Heart right ventricle (tissue), 16 donors: Measurements from ENCODE around the gene OXLD1. TPM values are rescaled to one million over a fixed set of nuclear protein-coding genes. Genes with fewer than 3 reads are reported as not detected.
"Not testable (repeated sequence)": the region's sequence is repeated elsewhere in the genome, so short reads cannot be mapped to it uniquely, and the experiment has no call there.

Experiments
- ATAC-seq, 8 donors: fragments of 200-7000 bp; cut with Tn5 transposase; one replicate each; pipeline ENCODE4 v1.9.1; 2020; ENCODE audit warnings: mild to moderate bottlenecking in 8 of 8, moderate library complexity in 8 of 8, moderate number of reproducible peaks in 1 of 8
- DNase-seq, 2 donors: peaks; one replicate each; pipeline ENCODE4 v3.0.0-alpha.2; 2020
- H3K27ac ChIP-seq, 10 donors: fragments of 200-600 bp; sonication (generic) in 2 of 10; one replicate each; pipeline versions ENCODE4 v1.5.0 to v1.8.0; 2020 to 2022; ENCODE audit warnings: mild to moderate bottlenecking in 3 of 10
- H3K27me3 ChIP-seq, 7 donors: fragments of 200-600 bp; one replicate each; pipeline ENCODE4 v1.8.0; 2021 to 2022; ENCODE audit warnings: mild to moderate bottlenecking in 2 of 7
- H3K36me3 ChIP-seq, 9 donors: fragments of 200-600 bp; sonication (generic) in 1 of 9; one replicate each; pipeline versions ENCODE4 v1.5.0 to v1.8.0; 2020 to 2022; ENCODE audit warnings: mild to moderate bottlenecking in 2 of 9
- H3K4me1 ChIP-seq, 9 donors: fragments of 200-600 bp; sonication (generic) in 1 of 9; one replicate each; pipeline versions ENCODE4 v1.5.0 to v1.8.0; 2020 to 2022; ENCODE audit warnings: mild to moderate bottlenecking in 4 of 9
- H3K4me3 ChIP-seq, 10 donors: fragments of 200-600 bp; sonication (generic) in 2 of 10; one replicate each; pipeline versions ENCODE4 v1.5.0 to v1.8.0; 2020 to 2022; ENCODE audit warnings: mild to moderate bottlenecking in 7 of 10, moderate library complexity in 2 of 10
- H3K9me3 ChIP-seq, 11 donors: fragments of 200-600 bp in 10 of 11; sonication (generic) in 2 of 11; one replicate each; pipeline versions ENCODE4 v1.5.0 to v1.8.0; 2013 to 2022; ENCODE audit warnings: mild to moderate bottlenecking in 2 of 11, control low read depth in 1 of 11, moderate library complexity in 1 of 11
- WGBS, 2 donors: extraction: QIAGEN DNeasy Blood & Tissue Kit; methylation state at CpG; one replicate each; pipeline ENCODE4 v1.1.7; 2013; ENCODE audit warnings: inconsistent platforms in 1 of 2; 5-methylcytosine and 5-hydroxymethylcytosine counted together
- intact Hi-C, 10 donors: fragments of 100-400 bp; cut with DNase I; formaldehyde crosslinking; loops; one replicate each; pipeline versions ENCODE4 v1.11.1 to v1.14.2; 2022
- microRNA-seq, 2 donors: library from miRNA; unstranded; fragments of <30 nt; microRNA quantifications; one replicate each; pipeline ENCODE4 v1.2.0, GENCODE V29; 2021
- polyA plus RNA-seq, 2 donors: library from polyadenylated mRNA; stranded (reverse); fragments of 200-250 nt; gene quantifications; one replicate each; pipeline ENCODE4 v1.2.3, GENCODE V29; 2013
- total RNA-seq, 10 donors: library from RNA; stranded (reverse); fragmentation: NEBNext Ultra II Directional in 3 of 10; extraction: Animal tissue kit (Norgen Biotek cat#: 25700) in 3 of 10; gene quantifications; one replicate each; pipeline versions ENCODE4 v1.2.1 to v1.2.4, GENCODE V29; 2021 to 2023
- TF ChIP-seq, protein P1 (sequence below), 9 donors: fragments of 200-600 bp; sonication (generic) in 2 of 9; IDR thresholded peaks; one replicate each; pipeline versions ENCODE4 v1.5.0 to v1.8.0; 2021 to 2022; ENCODE audit warnings: antibody characterized with exemption in 9 of 9, mild to moderate bottlenecking in 5 of 9, moderate library complexity in 1 of 9
- donor health status: Arrhythmogenic right ventricular cardiomyopathy.
- donor health status: ischemic (EF 13 %, LVEDD 7.1; RV severe dilation, severe dysfunction).
- donor health status: healthy with polysubstance abuse.
- donor health status: DM: no; HTN: yes; CAD: no.
- donor health status: DM: no; HTN: no; CAD: no.
- donor health status: ischemic (EF 25% LVEDD 6.9; RV normal size, moderate dysfunction).
- donor health status: ischemic (EF 25% LVEDD 5.7; RV mildly dilated, moderate dysfunction).
- donor health status: healthy.
- donor health status: DM: yes; HTN: yes; CAD: no.
- donor health status: Ischemic cardiomyopathy.
- donor health status: ischemic (EF 35%, LVEDD 5.7; RV mildly dilated, moderate dysfunction).
- donor health status: nonischemic (EF 11% LVEDD 7.7; RV severe dilation, severe dysfunction).
- donor health status: DM: yes; HTN: yes; CAD: no.
- donor health status: PGD.
- donor health status: ischemic (EF 29% LVEDD 5.4; RV normal size, mild dysfunction).
- donor health status: nonischemic (EF 23%, LVEDD 6.1; RV moderate dilation, normal function).

OXLD1 gene
- total and polyA plus RNA-seq, 12 donors = 12.6 to 51.8 (median 18.3) TPM

DNA sequence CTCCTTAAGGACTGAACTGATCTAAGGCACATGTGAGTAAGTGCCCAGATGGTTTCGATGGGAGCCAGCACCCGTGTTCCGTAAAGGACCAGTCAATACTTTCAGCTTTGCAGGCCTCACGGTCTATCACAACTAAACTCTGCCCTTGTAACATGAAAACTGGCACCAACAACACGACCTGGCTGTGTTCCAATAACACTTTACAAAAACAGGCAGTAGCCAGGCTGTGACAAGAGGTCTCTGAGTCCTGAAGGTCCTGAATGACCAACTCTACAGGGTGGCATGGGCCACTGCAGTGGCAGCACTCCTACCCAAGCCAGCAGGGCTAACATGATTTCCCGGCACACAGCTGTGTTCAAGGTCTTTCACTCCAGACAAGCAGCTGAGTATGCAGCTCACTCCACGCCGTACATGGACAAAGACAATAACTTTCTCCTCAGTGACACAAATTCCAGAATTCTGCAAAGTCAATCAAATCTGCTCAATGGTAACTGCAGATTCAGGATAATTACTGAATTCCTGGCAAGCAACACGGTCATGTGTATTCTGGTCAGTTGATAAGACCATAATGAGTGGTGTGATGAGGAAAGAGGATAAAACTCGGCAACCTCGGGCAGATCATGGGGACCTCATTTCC, 44.8 kb downstream of the OXLD1 start:
- no peak for DNase-seq
- WGBS, 2 donors = 44 to 53% methylated on average over 11 of the region's 11 CpGs
- peaks cover 0 to 86% (median 54%) of the 10 kb centered on the region in 9 donors for H3K36me3 ChIP-seq
- TF ChIP-seq, protein P1, sequence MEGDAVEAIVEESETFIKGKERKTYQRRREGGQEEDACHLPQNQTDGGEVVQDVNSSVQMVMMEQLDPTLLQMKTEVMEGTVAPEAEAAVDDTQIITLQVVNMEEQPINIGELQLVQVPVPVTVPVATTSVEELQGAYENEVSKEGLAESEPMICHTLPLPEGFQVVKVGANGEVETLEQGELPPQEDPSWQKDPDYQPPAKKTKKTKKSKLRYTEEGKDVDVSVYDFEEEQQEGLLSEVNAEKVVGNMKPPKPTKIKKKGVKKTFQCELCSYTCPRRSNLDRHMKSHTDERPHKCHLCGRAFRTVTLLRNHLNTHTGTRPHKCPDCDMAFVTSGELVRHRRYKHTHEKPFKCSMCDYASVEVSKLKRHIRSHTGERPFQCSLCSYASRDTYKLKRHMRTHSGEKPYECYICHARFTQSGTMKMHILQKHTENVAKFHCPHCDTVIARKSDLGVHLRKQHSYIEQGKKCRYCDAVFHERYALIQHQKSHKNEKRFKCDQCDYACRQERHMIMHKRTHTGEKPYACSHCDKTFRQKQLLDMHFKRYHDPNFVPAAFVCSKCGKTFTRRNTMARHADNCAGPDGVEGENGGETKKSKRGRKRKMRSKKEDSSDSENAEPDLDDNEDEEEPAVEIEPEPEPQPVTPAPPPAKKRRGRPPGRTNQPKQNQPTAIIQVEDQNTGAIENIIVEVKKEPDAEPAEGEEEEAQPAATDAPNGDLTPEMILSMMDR (IDR thresholded peaks at IDR 0.05) = no peak
- no peaks in the 10 kb centered on the region for H3K27me3 ChIP-seq
- H3K9me3 ChIP-seq = no peaks in the 10 kb centered on the region
- no peak overlapping the region for H3K4me3 ChIP-seq
- intact Hi-C loops = no loop called here
- H3K4me1 ChIP-seq = peaks cover 0 to 18% (median 13%) of the 10 kb centered on the region in 9 donors
- ATAC-seq = peak in 6 of 8 donors; percentile 31 to 87 (median 58)
- H3K27ac ChIP-seq = peak overlapping the region in 7 of 10 donors; percentile 1 to 58 (median 28)

DNA sequence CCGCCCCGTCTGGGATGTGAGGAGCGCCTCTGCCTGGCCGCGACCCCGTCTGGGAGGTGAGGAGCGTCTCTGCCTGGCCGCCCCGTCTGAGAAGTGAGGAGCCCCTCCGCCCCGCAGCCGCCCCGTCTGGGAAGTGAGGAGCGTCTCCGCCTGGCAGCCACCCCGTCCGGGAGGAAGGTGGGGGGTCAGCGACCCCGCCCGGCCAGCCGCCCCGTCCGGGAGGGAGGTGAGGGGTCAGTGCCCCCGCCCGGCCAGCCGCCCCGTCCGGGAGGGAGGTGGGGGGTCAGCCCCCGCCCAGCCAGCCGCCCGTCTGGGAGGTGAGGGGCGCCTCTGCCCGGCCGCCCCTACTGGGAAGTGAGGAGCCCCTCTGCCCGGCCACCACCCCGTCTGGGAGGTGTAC, 48.1 kb downstream of the OXLD1 start:
- ATAC-seq, DNase-seq, H3K27me3 ChIP-seq, intact Hi-C loops, H3K4me3 ChIP-seq, H3K27ac ChIP-seq, H3K9me3 ChIP-seq: not testable (repeated sequence)
- 98% methylated on average over 18 to 26 of the region's 36 CpGs for WGBS, 2 donors
- H3K4me1 ChIP-seq = peaks cover 7 to 42% (median 36%) of the 10 kb centered on the region in 9 donors
- H3K36me3 ChIP-seq = peaks cover 0 to 84% (median 30%) of the 10 kb centered on the region in 9 donors

DNA sequence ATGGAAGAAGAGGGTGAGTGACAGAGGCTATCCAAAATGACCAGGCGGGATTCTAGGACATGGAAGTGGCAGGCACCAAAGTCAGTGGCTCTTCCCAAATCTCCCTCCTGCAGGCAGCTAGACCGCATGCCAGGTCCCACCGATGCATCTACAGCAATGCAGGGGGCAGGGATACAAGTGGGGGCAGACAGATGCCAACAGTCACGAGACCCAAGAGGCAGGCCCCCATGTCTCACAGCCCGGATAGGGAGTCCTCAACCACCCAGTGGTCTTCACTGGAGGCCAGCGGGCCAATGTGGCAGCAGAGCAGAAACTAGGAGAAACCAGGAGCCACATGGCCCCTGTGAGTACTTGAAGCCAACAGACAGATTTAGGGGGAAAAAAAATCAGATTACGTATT, 49.5 kb downstream of the OXLD1 start:
- WGBS, 2 donors = 42 to 64% methylated on average over 7 of the region's 7 CpGs
- Histone ChIP-seq H3K4me3 (no peak overlapping the region), H3K36me3 (peaks cover 0 to 84% (median 31%) of the 10 kb centered on the region in 9 donors), H3K27ac (no peak overlapping the region), H3K27me3 (no peaks in the 10 kb centered on the region), H3K4me1 (peaks cover 7 to 52% (median 41%) of the 10 kb centered on the region in 9 donors), H3K9me3 (no peaks in the 10 kb centered on the region)
- DNase-seq (no peak), ATAC-seq (no peak)
- intact Hi-C loops = no loop called here
- TF ChIP-seq, protein P1 (IDR thresholded peaks at IDR 0.05) = no peak

DNA sequence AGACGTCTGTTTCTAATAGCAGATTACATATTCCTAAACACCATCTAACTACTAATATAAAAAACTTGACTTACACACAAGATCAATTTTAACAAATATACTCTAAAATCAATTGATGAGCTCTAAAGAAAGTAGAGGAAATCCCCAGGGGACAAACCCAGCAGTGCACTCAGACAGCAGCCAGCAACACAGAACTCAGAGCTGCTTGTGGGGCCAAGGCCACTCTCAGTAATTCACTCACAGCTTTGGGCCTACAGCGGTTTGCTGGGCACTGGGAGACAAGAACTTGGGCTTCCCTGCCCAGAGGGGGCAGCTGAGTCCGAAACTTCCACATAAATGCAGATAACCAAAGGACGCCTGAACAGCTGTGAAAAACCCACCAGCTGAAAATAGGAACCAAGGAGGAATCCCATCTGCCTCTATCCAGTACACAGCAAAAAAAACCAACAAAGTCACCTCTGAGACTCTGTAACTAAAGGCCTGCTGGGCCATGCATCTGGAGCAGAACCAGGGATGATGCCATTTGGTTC, 50.9 kb downstream of the OXLD1 start:
- DNase-seq = no peak
- TF ChIP-seq, protein P1 (IDR thresholded peaks at IDR 0.05) = no peak
- H3K9me3 ChIP-seq = no peaks in the 10 kb centered on the region
- peak overlapping the region; percentile 56 to 85 (median 70) for H3K27ac ChIP-seq
- H3K36me3 ChIP-seq = peaks cover 0 to 81% (median 24%) of the 10 kb centered on the region in 9 donors
- no peaks in the 10 kb centered on the region for H3K27me3 ChIP-seq
- ATAC-seq = no peak
- no peak overlapping the region for H3K4me3 ChIP-seq
- WGBS, 2 donors = 89 to 91% methylated on average over 4 of the region's 4 CpGs
- peaks cover 7 to 43% (median 29%) of the 10 kb centered on the region in 9 donors for H3K4me1 ChIP-seq
- intact Hi-C loops = no loop called here

Small RNAs within 50 kb of the gene (microRNA-seq; reads per million reads assigned to microRNA genes)
- gene MIR6786 = 0 to 1.0 reads per million in 2 donors

Other genes with a start within 250 kb of the OXLD1 start
- gene ACTG1, start 153.8 kb downstream of the OXLD1 start, total RNA-seq = 100 to 1,000 TPM; 298 to 959 (median 345) TPM
- 1,000 to 10,000 TPM in 1 of 2 donors, 100 to 1,000 TPM in 1; 290 to 1,180 TPM for gene ACTG1, start 153.8 kb downstream of the OXLD1 start, polyA plus RNA-seq
- 1 to 10 TPM in 1 of 10 donors, under 1 TPM in 7, not detected in 2; 0.28 to 1.3 (median 0.45) TPM for gene FSCN2, start 138.2 kb downstream of the OXLD1 start, total RNA-seq
- gene FSCN2, start 138.2 kb downstream of the OXLD1 start, polyA plus RNA-seq = under 1 TPM; 0.14 to 0.95 TPM
- 10 to 100 TPM in 8 of 10 donors, 1 to 10 TPM in 2; 8.7 to 17.2 (median 10.7) TPM for gene FAAP100, start 114.3 kb downstream of the OXLD1 start, total RNA-seq
- 10 to 100 TPM; 16.5 to 30.6 TPM for gene FAAP100, start 114.3 kb downstream of the OXLD1 start, polyA plus RNA-seq
- 100 to 1,000 TPM in 5 of 10 donors, 10 to 100 TPM in 5; 85.8 to 115 (median 98.8) TPM for gene NPLOC4, start 29.5 kb downstream of the OXLD1 start, total RNA-seq
- gene NPLOC4, start 29.5 kb downstream of the OXLD1 start, polyA plus RNA-seq = 10 to 100 TPM; 30.7 to 40.3 TPM
- gene TSPAN10, start 29.4 kb downstream of the OXLD1 start, total RNA-seq = under 1 TPM; 0.12 to 0.57 (median 0.27) TPM
- gene TSPAN10, start 29.4 kb downstream of the OXLD1 start, polyA plus RNA-seq = under 1 TPM; 0.22 to 0.26 TPM
- 1 to 10 TPM in 1 of 10 donors, under 1 TPM in 1, not detected in 8; 0.38 to 1.3 TPM for gene PDE6G, start 10.1 kb downstream of the OXLD1 start, total RNA-seq
- 1 to 10 TPM in 1 of 2 donors, not detected in 1; 1.3 TPM for gene PDE6G, start 10.1 kb downstream of the OXLD1 start, polyA plus RNA-seq
- 1 to 10 TPM; 3.4 to 9.7 (median 5.4) TPM for gene CCDC137, start 132 bp upstream of the OXLD1 start, total RNA-seq
- gene CCDC137, start 132 bp upstream of the OXLD1 start, polyA plus RNA-seq = 10 to 100 TPM; 11.3 to 14.4 TPM
- gene ARL16, start 17.2 kb upstream of the OXLD1 start, total RNA-seq = 10 to 100 TPM; 11.1 to 19.1 (median 15.7) TPM
- gene ARL16, start 17.2 kb upstream of the OXLD1 start, polyA plus RNA-seq = 10 to 100 TPM; 29.1 to 41.2 TPM
- 10 to 100 TPM; 33.1 to 53.7 (median 37.8) TPM for gene HGS, start 17.4 kb upstream of the OXLD1 start, total RNA-seq
- 100 to 1,000 TPM in 1 of 2 donors, 10 to 100 TPM in 1; 83.0 to 102 TPM for gene HGS, start 17.4 kb upstream of the OXLD1 start, polyA plus RNA-seq
- gene MRPL12, start 36.8 kb upstream of the OXLD1 start, total RNA-seq = 100 to 1,000 TPM; 105 to 216 (median 134) TPM
- gene MRPL12, start 36.8 kb upstream of the OXLD1 start, polyA plus RNA-seq = 100 to 1,000 TPM; 409 to 533 TPM
- 10 to 100 TPM in 2 of 10 donors, 1 to 10 TPM in 8; 6.7 to 10.5 (median 9.1) TPM for gene SLC25A10, start 45.7 kb upstream of the OXLD1 start, total RNA-seq
- gene SLC25A10, start 45.7 kb upstream of the OXLD1 start, polyA plus RNA-seq = 10 to 100 TPM; 11.7 to 14.6 TPM
- not detected for gene GCGR, start 137.5 kb upstream of the OXLD1 start, total RNA-seq
- gene GCGR, start 137.5 kb upstream of the OXLD1 start, polyA plus RNA-seq = under 1 TPM in 1 of 2 donors, not detected in 1; 0.03 TPM
- gene MCRIP1, start 166.7 kb upstream of the OXLD1 start, total RNA-seq = 100 to 1,000 TPM in 2 of 10 donors, 10 to 100 TPM in 8; 75.1 to 105 (median 88.8) TPM
- gene MCRIP1, start 166.7 kb upstream of the OXLD1 start, polyA plus RNA-seq = 100 to 1,000 TPM; 199 to 239 TPM
- gene PPP1R27, start 168.4 kb upstream of the OXLD1 start, total RNA-seq = under 1 TPM in 1 of 10 donors, not detected in 9; 0.31 TPM
- under 1 TPM in 1 of 2 donors, not detected in 1; 0.14 TPM for gene PPP1R27, start 168.4 kb upstream of the OXLD1 start, polyA plus RNA-seq
- 100 to 1,000 TPM; 244 to 801 (median 332) TPM for gene P4HB, start 193.9 kb upstream of the OXLD1 start, total RNA-seq
- 100 to 1,000 TPM; 284 to 536 TPM for gene P4HB, start 193.9 kb upstream of the OXLD1 start, polyA plus RNA-seq
- 100 to 1,000 TPM in 7 of 10 donors, 10 to 100 TPM in 3; 89.9 to 263 (median 110) TPM for gene ARHGDIA, start 204.7 kb upstream of the OXLD1 start, total RNA-seq
- gene ARHGDIA, start 204.7 kb upstream of the OXLD1 start, polyA plus RNA-seq = 100 to 1,000 TPM in 1 of 2 donors, 10 to 100 TPM in 1; 97.2 to 251 TPM
- 10 to 100 TPM; 28.1 to 47.2 (median 32.2) TPM for gene ALYREF, start 225.0 kb upstream of the OXLD1 start, total RNA-seq
- gene ALYREF, start 225.0 kb upstream of the OXLD1 start, polyA plus RNA-seq = 10 to 100 TPM in 1 of 2 donors, 1 to 10 TPM in 1; 3.6 to 45.4 TPM
- 100 to 1,000 TPM; 124 to 189 (median 142) TPM for gene ANAPC11, start 225.1 kb upstream of the OXLD1 start, total RNA-seq
- 100 to 1,000 TPM; 205 to 405 TPM for gene ANAPC11, start 225.1 kb upstream of the OXLD1 start, polyA plus RNA-seq
- under 1 TPM; 0.13 to 0.83 (median 0.32) TPM for gene NPB, start 235.6 kb upstream of the OXLD1 start, total RNA-seq
- gene NPB, start 235.6 kb upstream of the OXLD1 start, polyA plus RNA-seq = under 1 TPM; 0.49 to 0.73 TPM
- 10 to 100 TPM; 29.5 to 54.7 (median 43.2) TPM for gene PCYT2, start 244.8 kb upstream of the OXLD1 start, total RNA-seq
- gene PCYT2, start 244.8 kb upstream of the OXLD1 start, polyA plus RNA-seq = 10 to 100 TPM; 54.4 to 64.1 TPM